ENCODE results near the gene STAG2.

Gene STAG2

DNA sequence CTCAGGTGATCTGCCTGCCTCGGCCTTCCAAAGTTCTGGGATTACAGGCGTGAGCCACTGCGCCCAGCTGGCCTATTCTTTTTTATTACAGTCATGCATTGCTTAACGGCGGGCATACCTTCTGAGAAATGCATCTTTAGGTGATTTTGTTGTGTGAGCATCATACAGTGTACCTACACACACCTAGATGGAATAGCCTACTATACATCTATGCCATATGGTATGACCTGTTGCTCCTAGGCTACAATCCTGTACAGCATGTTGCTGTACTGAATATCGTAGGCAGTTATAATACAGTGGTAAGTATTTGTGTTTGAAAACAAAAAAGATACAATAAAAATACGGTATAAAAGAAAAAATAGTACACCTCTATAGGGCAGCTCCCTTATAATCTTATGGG lies 6.0 kb downstream of the STAG2 start:
- TF ChIP-seq, protein P1, sequence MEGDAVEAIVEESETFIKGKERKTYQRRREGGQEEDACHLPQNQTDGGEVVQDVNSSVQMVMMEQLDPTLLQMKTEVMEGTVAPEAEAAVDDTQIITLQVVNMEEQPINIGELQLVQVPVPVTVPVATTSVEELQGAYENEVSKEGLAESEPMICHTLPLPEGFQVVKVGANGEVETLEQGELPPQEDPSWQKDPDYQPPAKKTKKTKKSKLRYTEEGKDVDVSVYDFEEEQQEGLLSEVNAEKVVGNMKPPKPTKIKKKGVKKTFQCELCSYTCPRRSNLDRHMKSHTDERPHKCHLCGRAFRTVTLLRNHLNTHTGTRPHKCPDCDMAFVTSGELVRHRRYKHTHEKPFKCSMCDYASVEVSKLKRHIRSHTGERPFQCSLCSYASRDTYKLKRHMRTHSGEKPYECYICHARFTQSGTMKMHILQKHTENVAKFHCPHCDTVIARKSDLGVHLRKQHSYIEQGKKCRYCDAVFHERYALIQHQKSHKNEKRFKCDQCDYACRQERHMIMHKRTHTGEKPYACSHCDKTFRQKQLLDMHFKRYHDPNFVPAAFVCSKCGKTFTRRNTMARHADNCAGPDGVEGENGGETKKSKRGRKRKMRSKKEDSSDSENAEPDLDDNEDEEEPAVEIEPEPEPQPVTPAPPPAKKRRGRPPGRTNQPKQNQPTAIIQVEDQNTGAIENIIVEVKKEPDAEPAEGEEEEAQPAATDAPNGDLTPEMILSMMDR (IDR thresholded peaks at IDR 0.05; ENCODE audit: insufficient read depth, low read length) = no peak
- TF ChIP-seq, protein P2, sequence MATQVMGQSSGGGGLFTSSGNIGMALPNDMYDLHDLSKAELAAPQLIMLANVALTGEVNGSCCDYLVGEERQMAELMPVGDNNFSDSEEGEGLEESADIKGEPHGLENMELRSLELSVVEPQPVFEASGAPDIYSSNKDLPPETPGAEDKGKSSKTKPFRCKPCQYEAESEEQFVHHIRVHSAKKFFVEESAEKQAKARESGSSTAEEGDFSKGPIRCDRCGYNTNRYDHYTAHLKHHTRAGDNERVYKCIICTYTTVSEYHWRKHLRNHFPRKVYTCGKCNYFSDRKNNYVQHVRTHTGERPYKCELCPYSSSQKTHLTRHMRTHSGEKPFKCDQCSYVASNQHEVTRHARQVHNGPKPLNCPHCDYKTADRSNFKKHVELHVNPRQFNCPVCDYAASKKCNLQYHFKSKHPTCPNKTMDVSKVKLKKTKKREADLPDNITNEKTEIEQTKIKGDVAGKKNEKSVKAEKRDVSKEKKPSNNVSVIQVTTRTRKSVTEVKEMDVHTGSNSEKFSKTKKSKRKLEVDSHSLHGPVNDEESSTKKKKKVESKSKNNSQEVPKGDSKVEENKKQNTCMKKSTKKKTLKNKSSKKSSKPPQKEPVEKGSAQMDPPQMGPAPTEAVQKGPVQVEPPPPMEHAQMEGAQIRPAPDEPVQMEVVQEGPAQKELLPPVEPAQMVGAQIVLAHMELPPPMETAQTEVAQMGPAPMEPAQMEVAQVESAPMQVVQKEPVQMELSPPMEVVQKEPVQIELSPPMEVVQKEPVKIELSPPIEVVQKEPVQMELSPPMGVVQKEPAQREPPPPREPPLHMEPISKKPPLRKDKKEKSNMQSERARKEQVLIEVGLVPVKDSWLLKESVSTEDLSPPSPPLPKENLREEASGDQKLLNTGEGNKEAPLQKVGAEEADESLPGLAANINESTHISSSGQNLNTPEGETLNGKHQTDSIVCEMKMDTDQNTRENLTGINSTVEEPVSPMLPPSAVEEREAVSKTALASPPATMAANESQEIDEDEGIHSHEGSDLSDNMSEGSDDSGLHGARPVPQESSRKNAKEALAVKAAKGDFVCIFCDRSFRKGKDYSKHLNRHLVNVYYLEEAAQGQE (IDR thresholded peaks at IDR 0.05; ENCODE audit: insufficient replicate concordance, low read depth) = no peak
- TF ChIP-seq GABPA (IDR thresholded peaks at IDR 0.05; ENCODE audit: low read depth) = no peak
- no peak for TF ChIP-seq SPI1 (IDR thresholded peaks at IDR 0.05; ENCODE audit: borderline replicate concordance, low read depth)
- TF ChIP-seq POLR2AphosphoS5 (IDR thresholded peaks at IDR 0.05; ENCODE audit: low read depth) = no peak
- no peaks in the 10 kb centered on the region for H3K27me3 ChIP-seq (ENCODE audit: insufficient read depth, poor library complexity, severe bottlenecking)
- no peak for DNase-seq (ENCODE audit: low read depth in 1 of 2, low spot score in 1 of 2)
- H3K27ac ChIP-seq (replicated peaks) = no peak overlapping the region
- no peak overlapping the region for H3K4me3 ChIP-seq (replicated peaks; ENCODE audit: insufficient read depth, low read length)

DNA sequence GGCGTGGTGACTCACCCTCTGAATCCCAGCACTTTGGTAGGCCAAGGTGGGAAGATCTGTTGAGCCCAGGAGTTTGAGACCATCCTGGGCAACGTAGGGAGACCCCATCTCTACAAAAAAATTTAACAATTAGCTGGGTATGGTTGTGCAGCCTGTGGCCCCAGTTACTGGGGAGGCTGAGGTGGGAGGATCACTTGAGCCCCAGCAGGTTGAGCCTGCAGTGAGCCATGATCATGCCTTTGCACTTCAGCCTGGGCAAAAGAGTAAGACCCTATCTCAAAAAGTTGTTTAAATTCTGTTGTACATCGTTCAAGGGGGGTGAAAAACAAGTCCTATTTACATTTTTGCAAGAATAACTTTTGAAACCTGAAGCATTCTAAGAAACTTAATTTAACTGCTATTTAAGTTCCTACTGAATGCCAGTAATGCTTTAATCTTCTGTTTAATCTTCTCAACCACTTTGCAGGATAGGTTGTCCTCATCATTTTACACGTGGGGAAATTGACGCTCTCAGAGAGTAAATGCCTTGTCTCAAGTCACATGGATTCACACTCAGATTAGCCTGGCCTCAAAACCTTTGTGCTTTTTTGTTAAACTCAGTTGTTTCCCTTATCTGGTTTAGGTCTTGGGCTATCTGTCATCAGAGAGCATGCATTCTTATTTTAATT lies 7.0 kb downstream of the STAG2 start:
- TF ChIP-seq, protein P1 (IDR thresholded peaks at IDR 0.05; ENCODE audit: insufficient read depth, low read length) = no peak
- TF ChIP-seq SPI1 (IDR thresholded peaks at IDR 0.05; ENCODE audit: borderline replicate concordance, low read depth) (no peak), POLR2AphosphoS5 (IDR thresholded peaks at IDR 0.05; ENCODE audit: low read depth) (no peak), GABPA (IDR thresholded peaks at IDR 0.05; ENCODE audit: low read depth) (no peak)
- TF ChIP-seq, protein P2 (IDR thresholded peaks at IDR 0.05; ENCODE audit: insufficient replicate concordance, low read depth) = no peak
- Histone ChIP-seq H3K4me3 (replicated peaks; ENCODE audit: insufficient read depth, low read length) (no peak overlapping the region), H3K27me3 (ENCODE audit: insufficient read depth, poor library complexity, severe bottlenecking) (no peaks in the 10 kb centered on the region), H3K27ac (replicated peaks) (no peak overlapping the region)
- no peak for DNase-seq (ENCODE audit: low read depth in 1 of 2, low spot score in 1 of 2)

DNA sequence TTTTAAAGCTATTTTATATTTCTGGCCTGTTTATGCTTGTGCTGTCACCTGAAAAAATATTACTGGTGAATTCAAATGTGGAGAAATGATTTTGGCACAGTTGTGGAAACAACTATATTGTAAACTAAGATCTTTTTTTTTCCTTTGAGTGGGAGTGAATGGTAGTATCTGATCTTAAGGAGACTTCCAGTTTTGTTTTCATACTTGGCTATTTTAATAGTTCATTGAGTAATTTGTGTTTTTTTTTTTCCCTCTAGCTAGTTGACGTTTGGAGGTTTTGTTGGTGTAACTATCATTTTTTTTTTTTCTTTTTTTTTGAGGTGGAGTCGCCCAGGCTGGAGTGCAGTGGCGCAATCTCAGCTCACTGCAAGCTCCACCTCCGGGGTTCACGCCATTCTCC lies 10.5 kb downstream of the STAG2 start:
- peak in 1 of 2 experiments; percentile 8 for DNase-seq (ENCODE audit: low read depth in 1 of 2, low spot score in 1 of 2)
- TF ChIP-seq, protein P2 (IDR thresholded peaks at IDR 0.05; ENCODE audit: insufficient replicate concordance, low read depth) = no peak
- TF ChIP-seq GABPA (IDR thresholded peaks at IDR 0.05; ENCODE audit: low read depth) (no peak), SPI1 (IDR thresholded peaks at IDR 0.05; ENCODE audit: borderline replicate concordance, low read depth) (no peak), POLR2AphosphoS5 (IDR thresholded peaks at IDR 0.05; ENCODE audit: low read depth) (no peak)
- TF ChIP-seq, protein P1 (IDR thresholded peaks at IDR 0.05; ENCODE audit: insufficient read depth, low read length) = no peak
- H3K27ac ChIP-seq (replicated peaks) = 0 out of 2 replicates have a peak overlapping the region, but pooled peaks have one; percentile 0
- no peaks in the 10 kb centered on the region for H3K27me3 ChIP-seq (ENCODE audit: insufficient read depth, poor library complexity, severe bottlenecking)
- H3K4me3 ChIP-seq (replicated peaks; ENCODE audit: insufficient read depth, low read length) = no peak overlapping the region
